HCEC 1CT (cell line): ENCODE results near the gene NUAK1.

Experiments
- DNase-seq: peaks from one replicate; pipeline ENCODE4 v3.0.0-alpha.2; 2017

NUAK1 gene

DNA sequence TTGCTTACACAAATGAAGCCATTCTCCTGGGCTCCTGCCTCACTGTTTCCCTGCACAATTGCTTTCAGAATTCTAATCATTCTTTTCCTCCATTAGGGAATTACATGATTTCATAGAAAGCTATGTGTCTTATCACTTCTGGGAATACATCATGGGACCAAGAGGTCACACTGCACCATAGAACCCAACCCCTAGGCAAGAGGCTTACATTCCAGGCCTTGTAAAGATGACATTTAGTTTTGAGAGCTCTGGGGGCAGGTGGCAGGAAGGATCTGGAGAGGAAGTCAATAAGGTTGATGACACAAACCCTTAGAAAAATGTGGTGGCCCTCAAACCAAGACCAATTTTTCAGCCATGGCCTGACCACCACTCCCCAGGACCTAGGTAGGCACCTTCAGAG lies 57.1 kb downstream of the NUAK1 start:
- no peak for DNase-seq

DNA sequence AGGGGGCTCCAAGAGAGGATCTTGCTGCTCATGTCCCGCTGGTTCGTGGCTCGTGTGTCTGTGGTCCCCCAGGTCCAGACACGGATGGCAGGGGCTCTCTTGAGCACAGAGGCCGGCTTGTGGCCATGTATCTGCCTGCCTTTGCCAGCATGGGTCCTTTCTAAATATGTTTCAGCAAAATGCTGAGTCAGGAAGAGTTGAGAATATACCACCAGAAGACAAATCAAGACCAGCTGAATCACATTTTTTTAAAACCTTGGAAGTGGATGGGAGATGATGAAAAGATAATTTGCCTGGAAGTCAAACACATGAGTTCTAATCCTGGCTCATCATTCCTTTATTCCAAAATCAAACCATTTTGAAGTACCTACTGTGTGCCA lies 58.0 kb downstream of the NUAK1 start:
- DNase-seq: no peak

DNA sequence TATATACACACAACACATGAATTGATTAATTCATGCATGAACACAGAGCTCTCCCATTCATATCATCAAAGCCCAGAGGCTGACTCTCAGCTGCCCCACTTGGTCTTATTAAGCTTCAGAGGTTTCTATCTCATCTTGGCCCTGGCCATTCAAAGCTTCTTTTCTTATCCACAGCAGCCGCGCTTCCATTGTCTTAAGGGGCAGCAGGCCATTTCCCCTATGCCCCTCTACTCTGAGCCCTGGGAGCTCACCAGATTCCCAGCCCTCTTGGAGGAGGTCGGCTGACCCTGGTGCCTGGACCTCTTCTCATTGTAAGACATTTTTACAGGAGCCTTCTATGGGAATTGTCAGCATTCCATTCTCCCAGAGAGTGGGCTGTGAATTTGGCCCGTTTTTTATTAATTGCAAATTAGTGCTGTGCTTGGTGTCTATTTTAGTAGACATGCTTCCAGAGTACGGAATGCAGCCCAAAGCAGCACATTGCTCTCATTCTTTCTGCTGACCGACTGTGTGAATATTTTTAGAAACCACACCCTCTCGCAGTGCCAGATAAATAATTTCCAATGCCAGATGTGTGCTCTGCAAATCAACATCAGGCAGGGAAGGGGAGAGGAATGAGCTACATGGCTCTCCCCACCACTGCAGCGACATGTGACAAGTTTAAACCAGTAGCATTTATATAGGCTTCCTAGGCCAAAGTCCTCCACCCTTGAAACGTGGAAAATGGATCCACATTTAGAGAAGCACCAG lies 58.5 kb downstream of the NUAK1 start:
- DNase-seq: peak; percentile 50

DNA sequence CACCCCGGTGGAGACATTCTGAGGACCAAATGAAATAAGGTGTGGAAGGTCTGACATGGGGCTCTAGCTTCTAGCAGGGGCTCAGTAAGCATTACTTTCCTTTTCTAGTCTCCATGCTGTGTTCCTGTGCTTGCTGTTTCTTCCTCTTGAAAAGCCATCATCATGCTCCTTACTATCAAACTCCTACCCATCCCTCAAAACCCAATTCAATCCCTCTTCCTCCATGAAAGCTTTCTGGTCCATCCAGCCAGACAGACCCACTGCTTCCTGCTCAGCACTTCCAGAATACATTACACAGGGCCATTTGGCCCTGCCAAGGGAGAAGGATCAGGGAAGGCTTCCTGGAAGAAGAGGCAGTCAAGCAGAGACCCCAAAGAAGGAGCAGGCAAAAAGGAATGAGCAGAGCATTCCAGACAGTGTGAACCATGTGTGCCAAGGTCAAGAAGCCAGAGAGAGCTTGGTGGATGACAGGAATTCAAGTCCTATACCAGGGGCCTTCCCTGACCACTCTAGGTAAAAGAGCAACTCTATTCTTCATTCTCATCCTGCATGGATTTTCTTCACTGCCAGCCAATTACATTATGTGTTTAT lies 59.5 kb downstream of the NUAK1 start:
- DNase-seq: no peak

DNA sequence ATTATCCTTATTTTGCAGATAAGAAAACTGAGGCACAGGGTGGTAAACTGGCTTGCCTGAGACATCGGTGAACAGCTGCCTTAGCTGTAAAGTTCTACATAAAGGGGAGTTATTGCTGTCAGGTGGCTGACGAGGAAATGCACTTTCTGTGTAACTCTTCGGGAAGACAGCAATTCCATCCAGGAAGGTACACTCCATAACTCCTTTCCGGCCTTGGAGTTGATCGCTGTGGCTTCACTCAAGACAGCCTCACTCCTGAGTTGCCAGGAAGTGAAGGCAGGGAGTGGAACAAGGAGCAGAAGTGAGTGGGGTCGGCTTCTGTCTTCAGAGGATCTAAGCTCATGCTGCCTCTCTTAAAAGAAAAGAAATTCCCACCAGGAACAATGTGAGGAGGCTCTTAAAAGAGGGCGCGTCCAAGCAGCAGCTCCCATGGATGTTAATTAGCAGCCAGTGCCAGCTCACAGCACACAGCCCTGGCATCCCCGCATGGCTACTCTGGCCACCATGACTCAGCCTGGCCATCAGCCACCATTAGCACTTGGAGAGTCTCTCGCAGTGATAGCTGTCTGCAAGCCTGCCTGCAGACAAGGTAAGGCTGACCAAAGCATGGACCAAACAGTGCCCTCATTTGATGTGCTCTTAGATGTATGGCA lies 60.3 kb downstream of the NUAK1 start:
- peak; percentile 41 for DNase-seq

DNA sequence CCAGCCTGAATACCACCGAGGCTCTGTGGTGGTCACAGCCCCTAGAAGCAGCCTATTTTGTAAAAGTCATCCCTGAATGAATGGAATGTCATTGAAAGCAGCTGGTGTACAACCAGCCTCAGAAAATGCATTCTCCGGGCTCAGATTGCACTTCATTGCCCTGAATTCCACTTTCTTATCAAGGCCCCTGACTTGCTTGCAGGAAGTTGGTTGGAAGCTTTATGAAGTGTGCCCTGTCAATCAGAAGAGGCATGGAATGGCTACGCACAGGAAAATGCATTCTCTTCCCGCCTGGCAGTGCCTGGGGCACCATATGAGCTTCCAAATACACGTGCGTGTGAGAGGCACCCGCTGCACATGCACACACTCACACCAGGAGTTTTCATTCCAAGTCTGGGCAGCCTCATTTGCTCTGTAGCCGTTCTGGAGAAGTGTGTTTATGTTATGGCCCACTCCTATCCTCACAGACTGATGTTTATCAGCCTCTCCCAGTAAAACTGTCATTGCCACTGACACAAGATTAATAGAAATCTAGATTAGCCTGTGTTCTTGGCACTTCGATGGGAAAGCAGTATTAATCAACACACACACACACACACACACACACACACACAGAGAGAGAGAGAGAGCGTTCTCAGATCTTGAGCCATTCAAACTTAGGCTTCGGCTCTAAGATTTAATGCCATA lies 63.9 kb downstream of the NUAK1 start:
- no peak for DNase-seq

DNA sequence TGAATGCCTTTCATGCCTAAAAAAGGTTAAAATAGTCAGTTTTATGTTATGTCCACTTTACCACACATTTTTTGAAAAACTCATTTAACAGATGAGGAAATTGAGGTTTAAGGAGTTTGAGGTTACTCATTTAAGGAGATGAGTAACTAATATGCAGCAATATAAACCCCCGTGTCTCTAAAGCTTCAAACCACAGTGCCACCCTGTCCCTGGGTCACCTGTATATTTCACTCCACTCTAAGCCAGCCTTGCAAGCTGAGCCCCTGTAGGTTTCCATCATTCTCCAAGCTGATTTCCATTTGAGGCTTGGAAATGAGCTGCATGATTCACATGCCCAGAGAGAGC lies 64.4 kb downstream of the NUAK1 start:
- DNase-seq: no peak

DNA sequence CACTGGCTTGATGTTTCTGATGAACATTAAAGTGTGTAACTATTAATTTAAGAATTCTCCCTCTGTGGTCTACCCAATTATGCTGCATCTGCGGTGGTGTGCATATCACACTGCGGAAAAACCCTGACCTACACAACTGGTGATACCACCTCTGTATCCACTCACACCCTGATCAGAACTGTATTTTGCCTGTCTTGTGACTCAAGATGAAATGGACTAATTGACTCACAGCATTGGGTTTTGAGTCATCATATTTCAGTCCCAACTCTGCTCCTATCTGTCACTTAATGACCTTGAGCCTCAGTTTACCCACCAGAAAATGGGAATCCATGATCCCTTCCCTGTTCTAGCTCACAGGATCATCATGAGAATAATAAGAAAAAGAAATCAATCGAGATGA lies 65.6 kb downstream of the NUAK1 start:
- DNase-seq: no peak

DNA sequence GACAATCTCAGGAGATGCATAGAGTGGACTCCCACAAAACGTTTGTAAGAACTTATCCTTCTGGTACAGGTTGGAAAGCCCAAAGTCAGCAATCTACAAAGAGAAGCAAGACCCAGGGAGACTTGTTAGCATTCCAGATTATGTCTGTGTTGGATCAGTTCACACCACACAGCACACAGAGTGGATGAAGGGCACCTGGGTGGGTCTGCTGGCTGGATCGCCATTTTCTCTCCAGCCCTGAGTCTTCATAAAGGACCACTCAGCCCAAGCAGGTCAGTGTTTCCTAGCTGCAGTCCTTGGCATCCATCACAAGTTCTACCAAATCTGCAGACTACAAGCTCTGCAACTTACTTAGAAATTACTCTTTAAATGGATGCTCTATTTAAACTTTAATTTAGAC lies 66.0 kb downstream of the NUAK1 start:
- no peak for DNase-seq

DNA sequence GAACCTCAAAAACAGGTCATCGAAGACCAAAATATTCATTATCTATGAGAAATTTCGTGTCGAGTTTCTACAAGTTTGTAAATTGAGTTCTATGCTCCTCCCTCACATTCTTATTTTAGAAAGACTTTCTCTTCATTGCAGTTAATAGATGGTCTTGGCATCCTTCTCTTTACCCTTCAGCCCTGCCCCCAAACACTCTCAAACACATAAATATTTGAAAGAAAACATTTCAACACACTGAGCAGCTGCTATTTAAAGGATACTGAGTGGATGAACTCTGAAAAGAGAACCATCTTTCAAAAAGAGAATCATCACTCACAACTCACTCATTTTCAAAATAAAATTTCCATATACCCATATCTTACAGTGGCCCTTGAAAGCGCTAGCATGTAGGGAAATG lies 67.1 kb downstream of the NUAK1 start:
- no peak for DNase-seq

DNA sequence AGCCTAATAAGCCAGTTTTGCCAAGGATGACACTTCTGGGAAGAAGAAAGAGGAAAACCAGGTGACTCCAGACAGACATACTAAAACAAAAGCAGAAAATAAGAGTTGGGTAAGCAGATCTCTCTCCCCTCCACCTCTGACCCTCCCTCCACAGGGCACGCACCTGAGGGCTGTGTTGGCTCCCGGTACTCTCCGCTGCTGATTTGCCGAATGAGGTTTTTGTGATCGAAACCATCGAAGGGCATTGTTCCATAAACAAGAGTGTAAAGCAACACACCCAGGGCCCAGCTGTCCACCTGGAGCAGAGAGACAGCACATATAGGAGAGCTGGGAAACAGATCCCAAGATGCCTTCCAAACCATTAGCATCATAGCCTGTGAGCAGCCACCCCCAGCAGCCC lies 68.1 kb downstream of the NUAK1 start:
- DNase-seq: no peak

DNA sequence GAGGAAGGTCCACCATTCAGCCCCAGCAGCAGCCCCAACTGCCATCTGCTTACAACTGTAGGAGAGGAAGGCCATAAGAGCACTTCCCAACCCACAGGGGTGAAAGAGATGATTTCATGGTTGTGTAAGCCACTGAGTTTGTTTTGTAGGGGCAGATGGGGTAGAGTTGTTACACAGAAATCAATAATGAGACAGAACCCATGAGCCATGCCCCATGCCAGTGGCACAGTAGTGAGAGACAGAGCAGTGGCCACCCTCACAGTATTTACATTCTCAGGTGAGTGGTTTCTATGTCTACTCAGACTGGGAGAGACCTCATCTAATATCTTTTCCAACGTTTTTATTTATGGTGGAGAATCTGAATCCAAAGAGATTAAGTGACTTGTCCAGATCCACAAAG lies 68.6 kb downstream of the NUAK1 start:
- DNase-seq: no peak

DNA sequence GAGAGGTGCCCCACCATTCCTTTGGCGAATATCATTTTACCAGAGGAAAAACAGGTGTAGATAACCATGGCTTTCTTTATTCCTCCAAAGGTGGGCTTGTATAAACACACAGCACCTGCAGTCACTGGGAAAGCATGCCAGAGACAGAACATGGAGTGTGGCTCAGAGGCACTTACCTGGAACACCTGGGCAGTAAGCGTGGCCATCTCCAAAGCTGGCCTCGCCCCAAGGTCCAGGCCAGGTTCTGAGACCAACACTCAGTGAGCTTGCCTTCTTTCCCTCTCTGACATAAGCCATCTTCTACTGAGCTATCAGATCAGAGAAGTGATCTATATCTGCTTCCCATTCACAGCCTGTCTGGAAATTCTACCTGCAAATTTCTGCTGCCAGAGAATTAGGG lies 70.5 kb downstream of the NUAK1 start:
- no peak for DNase-seq

DNA sequence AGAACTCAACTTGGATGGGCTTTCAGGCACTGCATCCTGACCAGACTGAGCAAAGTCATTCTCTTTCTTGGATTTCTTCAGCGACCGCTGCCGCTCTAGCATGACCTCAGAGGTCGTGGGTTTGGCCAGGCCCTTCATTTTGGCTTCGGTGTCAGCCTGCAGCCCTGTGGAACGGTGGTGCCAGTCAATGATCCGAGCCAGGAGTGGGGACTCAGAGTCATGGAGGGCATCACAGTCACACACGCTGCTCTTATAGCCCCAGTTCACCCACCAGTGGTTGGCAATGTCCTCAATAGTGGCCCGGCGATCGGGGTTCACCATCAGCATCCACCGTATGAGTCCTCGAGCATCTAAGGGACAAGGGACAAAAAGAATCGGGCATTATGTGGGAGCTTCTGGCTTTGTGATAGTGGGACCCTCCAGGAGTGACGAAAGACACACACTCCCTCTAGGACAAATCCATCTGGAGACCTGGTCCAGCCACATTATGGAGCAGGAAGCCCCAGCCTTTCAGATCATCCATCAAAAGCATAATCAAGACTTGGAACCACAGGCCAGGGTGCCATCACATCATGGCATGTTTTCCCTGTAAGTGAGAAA lies 71.0 kb downstream of the NUAK1 start:
- DNase-seq: no peak

DNA sequence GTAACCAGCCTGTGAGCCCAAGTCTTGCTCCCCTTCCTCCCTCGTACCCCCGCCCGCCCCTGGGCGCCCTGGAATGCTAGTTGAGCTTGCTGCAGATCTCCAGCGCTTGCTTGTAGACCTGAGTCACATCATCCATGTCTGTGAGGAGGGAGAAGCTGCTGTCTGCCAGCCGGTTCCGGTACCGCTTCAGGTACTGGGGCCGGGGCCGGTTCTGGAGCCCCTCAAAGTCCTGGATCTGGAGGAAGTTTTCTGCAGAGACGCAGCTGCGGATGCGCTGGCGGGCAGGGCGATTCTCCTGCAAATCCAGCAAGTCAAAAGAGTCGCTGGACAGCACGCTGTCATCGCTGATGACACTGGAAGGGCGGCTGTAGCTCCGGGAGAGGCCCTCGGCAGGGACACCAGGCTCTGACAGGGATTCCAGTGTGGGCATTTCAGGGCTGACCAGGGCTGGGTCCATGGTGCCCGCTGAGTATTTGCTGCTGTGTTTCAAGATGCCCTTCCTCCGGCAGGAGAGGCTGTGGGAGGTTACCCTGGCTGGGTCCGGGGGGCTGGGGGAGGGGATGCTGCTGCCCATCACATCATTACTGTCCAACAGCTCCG lies 71.9 kb downstream of the NUAK1 start:
- DNase-seq: no peak

DNA sequence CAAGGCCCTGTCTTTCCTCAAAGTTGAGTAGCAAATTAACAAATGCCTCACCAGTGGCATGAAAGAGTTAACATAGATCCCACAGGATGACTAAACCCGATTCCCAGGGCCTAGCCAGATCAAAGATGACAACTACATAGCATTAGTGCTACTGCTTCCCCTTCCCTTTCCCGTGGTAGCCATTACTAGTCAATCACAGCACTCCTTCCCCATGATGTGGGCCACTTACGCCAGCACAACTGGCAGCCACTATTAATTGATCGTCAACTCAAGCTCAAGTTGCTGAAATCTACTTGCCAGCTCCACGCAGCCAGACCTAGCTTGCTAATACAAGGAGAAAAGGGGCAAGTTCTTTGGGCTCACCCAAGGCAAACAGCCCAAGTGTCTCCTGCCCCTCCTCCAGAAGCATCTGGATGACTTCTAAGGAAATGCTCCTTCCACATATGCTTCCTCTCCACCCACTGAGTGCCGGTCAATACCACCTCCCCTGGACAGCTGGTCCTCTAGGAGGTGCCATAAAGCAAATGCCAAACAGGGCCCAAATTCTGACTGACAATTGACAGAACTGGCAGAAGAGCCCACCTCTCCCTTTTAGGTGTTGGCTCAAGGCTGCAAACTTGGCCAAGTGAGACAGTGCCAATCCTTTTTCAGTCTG lies 72.6 kb downstream of the NUAK1 start:
- DNase-seq: no peak

DNA sequence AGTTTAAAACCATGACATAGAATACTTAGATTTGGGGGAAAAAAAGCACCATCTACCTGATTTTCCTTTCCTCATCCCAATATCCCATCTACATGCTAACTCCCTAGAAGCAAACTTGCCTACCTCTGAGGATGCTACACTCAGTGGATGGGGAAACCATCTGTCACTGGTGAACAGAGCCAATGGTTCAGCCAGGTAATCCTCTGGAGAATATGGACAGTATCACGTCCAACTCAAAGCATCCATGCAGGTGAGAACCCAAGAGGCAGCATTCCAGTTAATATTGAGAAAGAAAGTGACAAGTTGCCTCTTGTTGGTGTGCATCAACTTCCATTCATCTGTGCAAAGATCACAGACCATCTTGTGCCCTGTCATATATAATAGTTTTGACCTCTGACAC lies 73.2 kb downstream of the NUAK1 start:
- DNase-seq: no peak

DNA sequence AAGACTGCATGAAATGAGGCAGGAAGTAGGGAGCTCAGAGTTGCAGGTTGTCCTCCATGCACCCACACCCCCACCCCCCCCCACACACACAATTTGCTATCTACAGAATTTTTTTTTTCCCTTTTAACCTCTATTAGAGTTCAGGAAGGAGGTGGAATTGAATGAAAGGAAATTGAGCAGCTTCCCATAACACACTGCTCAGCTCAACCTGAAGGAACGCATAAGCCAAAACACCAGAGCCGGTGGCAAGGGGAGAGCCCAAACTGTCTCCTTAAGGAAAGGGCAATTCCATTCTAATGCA lies 74.1 kb downstream of the NUAK1 start:
- no peak for DNase-seq

DNA sequence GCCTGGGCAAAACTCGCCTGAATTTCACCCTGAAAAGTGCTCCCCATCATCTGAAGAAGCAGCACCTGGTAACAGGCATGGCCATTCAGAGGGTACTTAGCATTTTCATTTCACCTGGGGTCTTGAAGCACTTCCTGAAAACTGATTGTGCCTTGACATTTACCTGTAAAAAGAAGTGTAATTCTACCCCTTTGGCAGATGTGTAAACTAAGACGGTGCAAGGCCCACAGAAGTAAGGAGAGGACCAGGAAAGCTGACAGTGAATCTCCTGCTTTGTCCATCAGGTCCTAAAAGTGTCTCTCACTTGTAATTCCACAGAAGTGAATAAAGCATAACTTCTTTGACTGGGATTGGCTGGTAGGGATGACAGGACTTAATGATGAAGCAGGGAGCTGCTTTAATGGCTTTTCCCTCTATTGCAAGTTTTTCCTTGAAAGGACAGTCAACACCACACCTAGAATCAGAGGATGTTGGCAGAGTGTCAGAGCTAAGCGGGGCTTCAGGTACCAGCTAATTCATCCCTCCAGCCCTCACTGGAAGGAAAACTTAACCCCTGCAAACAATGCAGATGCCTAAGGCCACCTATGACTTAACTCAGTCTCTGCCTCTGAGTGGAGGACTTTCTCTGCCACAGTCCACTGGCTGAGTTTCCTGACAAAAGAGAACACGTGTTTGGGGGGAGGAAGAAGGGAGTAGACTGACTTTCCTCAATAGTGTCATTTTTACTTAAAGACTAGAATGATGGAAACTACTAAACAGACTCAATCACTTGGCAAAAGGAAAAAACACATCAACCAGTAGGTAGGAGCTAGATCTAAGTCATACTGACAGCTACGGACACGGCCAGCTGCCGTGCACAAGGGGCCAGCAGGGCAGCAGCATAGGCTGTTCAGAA lies 74.7 kb downstream of the NUAK1 start:
- DNase-seq: no peak

DNA sequence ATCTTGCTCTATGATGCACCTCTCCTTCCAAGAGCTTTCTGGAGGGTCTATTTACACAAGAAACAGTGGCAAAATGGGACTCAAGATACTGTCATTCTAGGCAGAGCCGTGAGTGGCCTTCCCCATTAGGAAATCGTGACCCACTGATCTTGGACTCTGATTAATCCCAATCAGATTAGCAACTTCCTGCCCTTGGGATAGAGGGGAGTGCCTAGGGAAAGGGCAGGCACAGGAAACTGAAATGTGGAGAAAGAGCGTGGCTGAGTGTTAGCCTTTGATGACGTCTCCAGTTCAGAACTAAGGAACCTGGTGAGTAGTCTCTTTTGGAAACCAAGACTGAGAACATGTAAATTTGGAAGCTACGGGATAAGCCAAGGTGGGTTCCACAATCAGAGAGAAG lies 76.1 kb downstream of the NUAK1 start:
- DNase-seq: no peak

DNA sequence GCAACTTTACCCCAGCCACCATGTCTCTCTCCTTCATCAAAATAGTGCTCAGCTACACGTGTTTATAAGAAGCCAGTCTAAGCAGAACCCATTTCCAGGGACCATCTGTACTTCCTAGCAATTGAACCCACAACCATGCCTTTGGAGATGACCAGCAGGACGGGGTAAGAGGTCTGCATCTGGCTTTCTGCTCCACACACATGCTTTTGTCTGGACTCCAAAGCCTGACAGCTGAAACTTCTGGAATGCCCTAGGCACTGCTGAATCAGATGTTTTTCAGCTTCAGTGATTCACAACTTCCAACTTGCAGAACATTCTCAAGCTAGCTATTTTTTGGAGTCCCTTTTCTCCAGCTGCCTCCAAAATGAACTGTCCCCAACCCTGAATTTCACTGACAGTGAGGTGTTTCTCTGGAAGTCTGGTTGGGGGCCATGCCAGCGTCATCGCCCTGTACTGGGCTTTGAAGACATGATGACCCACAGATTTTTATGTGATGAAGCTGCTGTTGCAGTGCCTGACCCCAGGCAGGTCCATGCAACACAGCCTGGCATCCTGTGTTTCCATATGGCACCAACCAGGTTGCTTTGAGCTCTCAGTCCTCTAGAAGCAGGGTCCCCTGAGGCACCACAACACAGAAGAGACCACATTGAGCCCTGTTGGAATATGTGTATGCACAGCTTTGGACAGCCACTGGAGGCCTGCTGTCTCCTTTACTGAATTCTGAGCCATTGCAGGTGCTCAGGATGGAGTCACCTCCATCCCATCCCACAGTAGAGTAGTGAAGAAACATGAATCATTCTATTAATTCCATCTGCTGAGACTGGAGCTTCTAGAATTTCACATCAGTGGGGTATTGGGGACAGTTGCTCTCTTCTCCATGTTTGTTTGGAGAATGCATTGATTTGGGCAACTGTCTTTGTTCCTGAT lies 80.2 kb downstream of the NUAK1 start:
- DNase-seq: no peak
